ENCODE results near the gene TMOD1.
"Not testable (repeated sequence)": the region's sequence is repeated elsewhere in the genome, so short reads cannot be mapped to it uniquely, and the experiment has no call there.

The TMOD1 gene

DNA sequence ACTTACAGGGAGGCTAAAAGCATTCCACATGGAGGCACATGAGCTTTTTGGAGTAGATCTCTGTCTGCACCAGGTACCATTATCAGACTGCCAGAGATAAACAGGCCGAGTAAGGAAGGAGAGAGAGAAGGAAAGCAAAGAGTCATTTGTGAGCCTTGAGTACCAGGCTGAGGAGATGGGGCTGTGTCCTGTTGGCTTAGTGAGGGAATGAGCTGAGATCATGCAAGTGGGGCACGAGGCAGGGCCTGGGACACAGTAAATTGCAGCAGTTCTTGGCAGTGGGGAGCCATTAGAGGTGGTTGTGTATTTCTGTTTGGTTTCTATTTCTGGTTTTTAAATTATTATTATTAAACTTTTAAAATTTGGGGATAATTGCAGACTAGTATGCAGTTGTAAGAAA is 78.4 kb downstream of the TMOD1 start:
- no peaks in the 10 kb centered on the region for H3F3A ChIP-seq (ENCODE audit: control insufficient read depth, insufficient read depth)
- no peak overlapping the region for H3K4me2 ChIP-seq (ENCODE audit: low read length)
- H3K27ac ChIP-seq (ENCODE audit: low read depth, low read length): no peak overlapping the region
- H3K79me2 ChIP-seq (ENCODE audit: control insufficient read depth, low read length): no peaks in the 10 kb centered on the region
- H3K27me3 ChIP-seq (ENCODE audit: control insufficient read depth, low read length): no peaks in the 10 kb centered on the region
- no peaks in the 10 kb centered on the region for H4K20me1 ChIP-seq (ENCODE audit: control insufficient read depth, insufficient read depth, low read depth, low read length)
- TF ChIP-seq, protein P1, sequence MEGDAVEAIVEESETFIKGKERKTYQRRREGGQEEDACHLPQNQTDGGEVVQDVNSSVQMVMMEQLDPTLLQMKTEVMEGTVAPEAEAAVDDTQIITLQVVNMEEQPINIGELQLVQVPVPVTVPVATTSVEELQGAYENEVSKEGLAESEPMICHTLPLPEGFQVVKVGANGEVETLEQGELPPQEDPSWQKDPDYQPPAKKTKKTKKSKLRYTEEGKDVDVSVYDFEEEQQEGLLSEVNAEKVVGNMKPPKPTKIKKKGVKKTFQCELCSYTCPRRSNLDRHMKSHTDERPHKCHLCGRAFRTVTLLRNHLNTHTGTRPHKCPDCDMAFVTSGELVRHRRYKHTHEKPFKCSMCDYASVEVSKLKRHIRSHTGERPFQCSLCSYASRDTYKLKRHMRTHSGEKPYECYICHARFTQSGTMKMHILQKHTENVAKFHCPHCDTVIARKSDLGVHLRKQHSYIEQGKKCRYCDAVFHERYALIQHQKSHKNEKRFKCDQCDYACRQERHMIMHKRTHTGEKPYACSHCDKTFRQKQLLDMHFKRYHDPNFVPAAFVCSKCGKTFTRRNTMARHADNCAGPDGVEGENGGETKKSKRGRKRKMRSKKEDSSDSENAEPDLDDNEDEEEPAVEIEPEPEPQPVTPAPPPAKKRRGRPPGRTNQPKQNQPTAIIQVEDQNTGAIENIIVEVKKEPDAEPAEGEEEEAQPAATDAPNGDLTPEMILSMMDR (IDR thresholded peaks at IDR 0.05; ENCODE audit: low read depth, low read length, poor library complexity, severe bottlenecking): no peak
- no peaks in the 10 kb centered on the region for H3K4me1 ChIP-seq (ENCODE audit: control insufficient read depth, low read length)
- H3K9me3 ChIP-seq (ENCODE audit: control insufficient read depth, insufficient read depth, low read length): no peaks in the 10 kb centered on the region
- no peak overlapping the region for H3K4me3 ChIP-seq (ENCODE audit: low read length)
- H3K36me3 ChIP-seq (ENCODE audit: control insufficient read depth, low read length): no peaks in the 10 kb centered on the region
- no peaks in the 10 kb centered on the region for H3K9me2 ChIP-seq (replicated peaks; ENCODE audit: control insufficient read depth, low read length)

DNA sequence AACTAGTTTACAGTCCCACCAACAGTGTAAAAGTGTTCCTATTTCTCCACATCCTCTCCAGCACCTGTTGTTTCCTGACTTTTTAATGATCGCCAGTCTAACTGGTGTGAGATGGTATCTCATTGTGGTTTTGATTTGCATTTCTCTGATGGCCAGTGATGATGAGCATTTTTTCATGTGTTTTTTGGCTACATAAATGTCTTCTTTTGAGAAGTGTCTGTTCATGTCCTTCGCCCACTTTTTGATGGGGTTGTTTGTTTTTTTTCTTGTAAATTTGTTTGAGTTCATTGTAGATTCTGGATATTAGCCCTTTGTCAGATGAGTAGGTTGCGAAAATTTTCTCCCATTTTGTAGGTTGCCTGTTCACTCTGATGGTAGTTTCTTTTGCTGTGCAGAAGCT is 80.1 kb downstream of the TMOD1 start:
- not testable (repeated sequence) for H3K4me2 ChIP-seq (ENCODE audit: low read length); H4K20me1 ChIP-seq (ENCODE audit: control insufficient read depth, insufficient read depth, low read depth, low read length); H3K9me3 ChIP-seq (ENCODE audit: control insufficient read depth, insufficient read depth, low read length); H3K4me3 ChIP-seq (ENCODE audit: low read length); H3F3A ChIP-seq (ENCODE audit: control insufficient read depth, insufficient read depth); H3K9me2 ChIP-seq (replicated peaks; ENCODE audit: control insufficient read depth, low read length); H3K27ac ChIP-seq (ENCODE audit: low read depth, low read length); H3K4me1 ChIP-seq (ENCODE audit: control insufficient read depth, low read length); H3K27me3 ChIP-seq (ENCODE audit: control insufficient read depth, low read length); H3K79me2 ChIP-seq (ENCODE audit: control insufficient read depth, low read length); H3K36me3 ChIP-seq (ENCODE audit: control insufficient read depth, low read length)

DNA sequence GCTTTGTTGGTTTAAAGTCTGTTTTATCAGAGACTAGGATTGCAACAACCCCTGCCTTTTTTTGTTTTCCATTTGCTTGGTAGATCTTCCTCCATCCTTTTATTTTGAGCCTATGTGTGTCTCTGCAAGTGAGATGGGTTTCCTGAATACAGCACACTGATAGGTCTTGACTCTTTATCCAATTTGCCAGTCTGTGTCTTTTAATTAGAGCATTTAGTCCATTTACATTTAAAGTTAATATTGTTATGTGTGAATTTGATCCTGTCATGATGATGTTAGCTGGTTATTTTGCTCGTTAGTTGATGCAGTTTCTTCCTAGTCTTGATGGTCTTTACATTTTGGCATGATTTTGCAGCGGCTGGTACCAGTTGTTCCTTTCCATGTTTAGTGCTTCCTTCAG is 83.3 kb downstream of the TMOD1 start:
- H3K9me3 ChIP-seq (ENCODE audit: control insufficient read depth, insufficient read depth, low read length); H3F3A ChIP-seq (ENCODE audit: control insufficient read depth, insufficient read depth); H3K79me2 ChIP-seq (ENCODE audit: control insufficient read depth, low read length); H3K4me3 ChIP-seq (ENCODE audit: low read length); H4K20me1 ChIP-seq (ENCODE audit: control insufficient read depth, insufficient read depth, low read depth, low read length); H3K4me2 ChIP-seq (ENCODE audit: low read length); H3K4me1 ChIP-seq (ENCODE audit: control insufficient read depth, low read length); H3K36me3 ChIP-seq (ENCODE audit: control insufficient read depth, low read length); H3K27ac ChIP-seq (ENCODE audit: low read depth, low read length); H3K9me2 ChIP-seq (replicated peaks; ENCODE audit: control insufficient read depth, low read length); H3K27me3 ChIP-seq (ENCODE audit: control insufficient read depth, low read length): not testable (repeated sequence)

DNA sequence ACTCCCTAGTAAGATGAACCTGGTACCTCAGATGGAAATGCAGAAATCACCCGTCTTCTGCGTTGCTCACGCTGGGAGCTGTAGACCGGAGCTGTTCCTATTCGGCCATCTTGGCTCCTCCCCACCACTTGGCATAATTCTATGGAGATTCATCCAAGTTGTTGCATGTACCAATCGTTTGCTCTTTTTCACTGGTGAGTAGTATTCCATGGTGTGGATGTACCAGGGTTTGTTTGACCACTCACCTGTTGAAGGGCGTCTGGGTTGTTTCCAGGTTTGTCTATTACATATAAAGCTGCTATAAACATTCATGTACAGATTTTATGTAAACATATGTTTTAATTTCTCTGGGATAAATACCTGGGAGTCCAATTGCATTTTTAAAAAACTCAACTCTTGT is 85.4 kb downstream of the TMOD1 start:
- not testable (repeated sequence) for H3K4me1 ChIP-seq (ENCODE audit: control insufficient read depth, low read length); H4K20me1 ChIP-seq (ENCODE audit: control insufficient read depth, insufficient read depth, low read depth, low read length); H3K27ac ChIP-seq (ENCODE audit: low read depth, low read length); H3K27me3 ChIP-seq (ENCODE audit: control insufficient read depth, low read length); H3K4me3 ChIP-seq (ENCODE audit: low read length); H3K4me2 ChIP-seq (ENCODE audit: low read length); H3K9me2 ChIP-seq (replicated peaks; ENCODE audit: control insufficient read depth, low read length); H3K9me3 ChIP-seq (ENCODE audit: control insufficient read depth, insufficient read depth, low read length); H3F3A ChIP-seq (ENCODE audit: control insufficient read depth, insufficient read depth); H3K79me2 ChIP-seq (ENCODE audit: control insufficient read depth, low read length); H3K36me3 ChIP-seq (ENCODE audit: control insufficient read depth, low read length)

DNA sequence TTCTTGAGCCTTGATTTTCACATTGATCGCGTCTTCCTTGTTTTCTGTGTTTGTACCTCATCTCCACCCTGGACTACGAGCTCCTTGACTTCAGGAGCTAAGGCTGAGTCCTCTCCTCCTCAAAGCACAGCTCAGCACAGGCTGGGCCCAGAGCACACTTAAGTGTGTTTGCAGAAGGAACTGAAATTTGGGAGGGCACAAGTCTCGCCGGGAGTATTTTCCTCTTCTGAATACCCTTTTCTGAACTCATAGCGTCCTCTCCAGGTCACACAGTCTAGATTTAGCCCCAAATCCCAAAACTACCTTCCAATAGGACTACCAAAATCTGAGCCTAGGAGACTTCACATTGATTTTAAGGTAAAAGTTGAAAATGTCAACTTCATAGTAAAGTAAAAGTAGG is 90.1 kb downstream of the TMOD1 start:
- Histone ChIP-seq H3K27me3 (ENCODE audit: control insufficient read depth, low read length) (peaks cover 10% of the 10 kb centered on the region; the same call in 1 of the 2 replicates), H3K9me2 (replicated peaks; ENCODE audit: control insufficient read depth, low read length) (no peaks in the 10 kb centered on the region), H3K9me3 (ENCODE audit: control insufficient read depth, insufficient read depth, low read length) (no peaks in the 10 kb centered on the region; the same call in 1 of the 2 replicates), H3K27ac (ENCODE audit: low read depth, low read length) (no peak overlapping the region), H4K20me1 (ENCODE audit: control insufficient read depth, insufficient read depth, low read depth, low read length) (no peaks in the 10 kb centered on the region), H3F3A (ENCODE audit: control insufficient read depth, insufficient read depth) (no peaks in the 10 kb centered on the region), H3K4me2 (ENCODE audit: low read length) (no peak overlapping the region), H3K4me1 (ENCODE audit: control insufficient read depth, low read length) (no peaks in the 10 kb centered on the region), H3K79me2 (ENCODE audit: control insufficient read depth, low read length) (no peaks in the 10 kb centered on the region), H3K4me3 (ENCODE audit: low read length) (no peak overlapping the region), H3K36me3 (ENCODE audit: control insufficient read depth, low read length) (no peaks in the 10 kb centered on the region)
- TF ChIP-seq EZH2phosphoT487 (IDR thresholded peaks at IDR 0.05; ENCODE audit: borderline replicate concordance, low read length): no peak
- TF ChIP-seq, protein P1 (IDR thresholded peaks at IDR 0.05; ENCODE audit: low read depth, low read length, poor library complexity, severe bottlenecking): no peak

Data from DOHH2 (cell line).